Lower leg skin (tissue), 3 donors: Measurements from ENCODE around the gene NEK11.

ENCODE experiments used
- CTCF ChIP-seq, 3 donors: fragments of 450-650 bp; IDR thresholded peaks; one replicate each; pipeline ENCODE4 v1.5.1; 2016; ENCODE audit warnings: antibody characterized with exemption in 3 of 3, mild to moderate bottlenecking in 3 of 3, moderate library complexity in 2 of 3
- POLR2A ChIP-seq, 2 donors: fragments of 450-650 bp; IDR thresholded peaks; one replicate each; pipeline ENCODE4 v1.6.1; 2016 to 2017; ENCODE audit warnings: antibody characterized with exemption in 2 of 2, mild to moderate bottlenecking in 1 of 2, moderate library complexity in 1 of 2

- TF ChIP-seq POLR2A (IDR thresholded peaks at IDR 0.05) = no peak
- no peak for TF ChIP-seq CTCF (IDR thresholded peaks at IDR 0.05)
Observed at GRCh38 chr3:131007782-131008181, 18.9 kb upstream of the NEK11 start.
